ENCODE data around the gene NKRF. TPM values are rescaled to one million over a fixed set of nuclear protein-coding genes. Genes with fewer than 3 reads are reported as not detected.

NKRF gene
- total RNA-seq, 1 donor from 2014 or later: 13.6 TPM

DNA sequence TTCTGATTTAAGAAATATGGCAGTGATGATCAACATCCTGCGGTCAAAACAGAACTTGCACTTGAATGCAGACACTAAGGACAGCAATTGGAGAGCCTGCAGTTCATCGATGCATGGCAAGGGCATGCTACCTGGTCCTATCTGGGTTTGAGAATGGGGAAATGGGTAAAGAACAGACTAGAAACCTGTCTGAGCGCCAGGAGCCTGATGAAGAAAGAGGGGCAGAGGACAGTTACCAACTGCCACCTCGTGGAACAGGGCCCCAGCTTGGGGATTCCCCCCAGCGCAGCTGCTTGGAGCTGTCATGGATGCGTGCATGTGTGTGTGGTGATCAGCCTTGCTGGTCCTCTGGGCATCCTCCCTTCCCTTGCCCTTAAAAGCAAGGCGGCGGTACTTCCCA is 30.2 kb upstream of the NKRF start:
- Mint-ChIP-seq H3K27ac (ENCODE audit: unreplicated experiment) (no peak overlapping the region), H3K27me3 (ENCODE audit: low read depth) (no peaks in the 10 kb centered on the region), H3K4me3 (no peak overlapping the region), H3K9me3 (peaks cover 6% of the 10 kb centered on the region), H3K4me1 (peaks cover 5% of the 10 kb centered on the region), H3K36me3 (ENCODE audit: low read depth) (peaks cover 29% of the 10 kb centered on the region)
- TF ChIP-seq, protein P1, sequence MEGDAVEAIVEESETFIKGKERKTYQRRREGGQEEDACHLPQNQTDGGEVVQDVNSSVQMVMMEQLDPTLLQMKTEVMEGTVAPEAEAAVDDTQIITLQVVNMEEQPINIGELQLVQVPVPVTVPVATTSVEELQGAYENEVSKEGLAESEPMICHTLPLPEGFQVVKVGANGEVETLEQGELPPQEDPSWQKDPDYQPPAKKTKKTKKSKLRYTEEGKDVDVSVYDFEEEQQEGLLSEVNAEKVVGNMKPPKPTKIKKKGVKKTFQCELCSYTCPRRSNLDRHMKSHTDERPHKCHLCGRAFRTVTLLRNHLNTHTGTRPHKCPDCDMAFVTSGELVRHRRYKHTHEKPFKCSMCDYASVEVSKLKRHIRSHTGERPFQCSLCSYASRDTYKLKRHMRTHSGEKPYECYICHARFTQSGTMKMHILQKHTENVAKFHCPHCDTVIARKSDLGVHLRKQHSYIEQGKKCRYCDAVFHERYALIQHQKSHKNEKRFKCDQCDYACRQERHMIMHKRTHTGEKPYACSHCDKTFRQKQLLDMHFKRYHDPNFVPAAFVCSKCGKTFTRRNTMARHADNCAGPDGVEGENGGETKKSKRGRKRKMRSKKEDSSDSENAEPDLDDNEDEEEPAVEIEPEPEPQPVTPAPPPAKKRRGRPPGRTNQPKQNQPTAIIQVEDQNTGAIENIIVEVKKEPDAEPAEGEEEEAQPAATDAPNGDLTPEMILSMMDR (conservative IDR thresholded peaks at IDR 0.05): no peak
- no peak for DNase-seq (ENCODE audit: low read depth, low spot score)

DNA sequence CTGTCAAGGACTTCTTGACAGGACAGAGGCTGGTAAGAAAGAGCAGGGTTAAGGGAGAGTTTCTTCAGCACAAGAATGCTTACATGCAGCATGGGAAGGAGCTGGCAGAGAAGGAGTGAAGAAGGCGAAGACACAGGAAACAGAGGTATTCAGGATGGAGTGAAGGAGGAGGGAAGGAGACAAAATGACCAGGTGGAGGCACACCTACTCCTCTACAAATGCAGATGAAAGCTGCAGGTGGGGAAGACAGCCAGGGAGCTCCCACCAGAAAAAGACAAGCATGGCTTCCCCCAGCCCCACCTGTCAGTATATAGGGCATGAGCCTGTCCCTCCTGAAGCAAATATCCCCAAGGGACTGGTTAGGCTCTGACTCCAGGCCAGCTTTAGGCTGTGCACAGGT is 29.6 kb upstream of the NKRF start:
- DNase-seq (ENCODE audit: low read depth, low spot score): no peak
- H3K27me3 Mint-ChIP-seq (ENCODE audit: low read depth): no peaks in the 10 kb centered on the region
- TF ChIP-seq, protein P1 (conservative IDR thresholded peaks at IDR 0.05): no peak
- H3K9me3 Mint-ChIP-seq: peaks cover 6% of the 10 kb centered on the region
- no peak overlapping the region for H3K4me3 Mint-ChIP-seq
- no peak overlapping the region for H3K27ac Mint-ChIP-seq (ENCODE audit: unreplicated experiment)
- H3K4me1 Mint-ChIP-seq: peaks cover 2% of the 10 kb centered on the region
- peaks cover 29% of the 10 kb centered on the region for H3K36me3 Mint-ChIP-seq (ENCODE audit: low read depth)

DNA sequence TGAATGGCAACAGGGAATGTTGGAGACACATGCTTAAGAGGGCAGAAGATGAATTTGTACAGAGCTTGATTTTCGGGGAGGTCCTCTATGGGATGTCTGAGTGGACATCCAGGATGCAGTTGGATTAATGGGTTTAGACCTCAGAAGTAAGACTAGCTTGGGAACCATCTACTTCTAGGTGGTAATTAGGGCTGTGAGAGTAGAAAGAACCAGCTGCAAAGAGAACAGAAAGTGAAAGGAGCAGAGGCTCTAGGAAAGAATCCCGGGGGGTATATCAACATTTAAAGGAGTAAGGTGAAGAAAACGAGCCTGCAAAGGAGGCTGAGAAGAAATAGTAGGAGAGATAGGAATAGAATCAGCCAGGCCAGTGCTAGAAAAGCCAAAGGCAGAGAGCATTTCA is 29.0 kb upstream of the NKRF start:
- Mint-ChIP-seq H3K4me3 (no peak overlapping the region), H3K27ac (ENCODE audit: unreplicated experiment) (no peak overlapping the region), H3K9me3 (peaks cover 6% of the 10 kb centered on the region), H3K27me3 (ENCODE audit: low read depth) (no peaks in the 10 kb centered on the region), H3K4me1 (no peaks in the 10 kb centered on the region), H3K36me3 (ENCODE audit: low read depth) (peaks cover 29% of the 10 kb centered on the region)
- TF ChIP-seq, protein P1 (conservative IDR thresholded peaks at IDR 0.05): no peak
- DNase-seq (ENCODE audit: low read depth, low spot score): no peak

DNA sequence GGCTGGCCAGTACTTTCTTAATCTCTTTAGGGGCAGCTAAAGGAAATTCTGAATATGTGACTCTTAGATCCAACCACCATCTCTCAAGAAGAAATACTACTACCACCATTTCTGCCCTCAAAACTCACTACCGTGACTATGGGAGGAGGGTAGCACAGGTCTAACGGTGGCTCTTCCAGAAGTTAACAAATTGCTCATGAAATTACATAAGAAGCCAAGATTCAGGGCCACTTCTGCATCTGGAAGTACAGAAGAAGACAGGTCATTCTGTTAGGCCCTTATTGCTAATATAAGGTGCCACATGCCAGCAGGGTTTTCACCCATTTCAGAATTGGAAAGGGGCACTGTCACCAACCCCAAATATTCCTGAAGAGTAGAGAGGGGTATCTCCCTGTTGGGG is 19.6 kb upstream of the NKRF start:
- Mint-ChIP-seq H3K27me3 (ENCODE audit: low read depth) (no peaks in the 10 kb centered on the region), H3K9me3 (no peaks in the 10 kb centered on the region), H3K4me1 (no peaks in the 10 kb centered on the region), H3K36me3 (ENCODE audit: low read depth) (peaks cover 9% of the 10 kb centered on the region), H3K27ac (ENCODE audit: unreplicated experiment) (no peak overlapping the region), H3K4me3 (no peak overlapping the region)
- TF ChIP-seq, protein P1 (conservative IDR thresholded peaks at IDR 0.05): no peak
- no peak for DNase-seq (ENCODE audit: low read depth, low spot score)

DNA sequence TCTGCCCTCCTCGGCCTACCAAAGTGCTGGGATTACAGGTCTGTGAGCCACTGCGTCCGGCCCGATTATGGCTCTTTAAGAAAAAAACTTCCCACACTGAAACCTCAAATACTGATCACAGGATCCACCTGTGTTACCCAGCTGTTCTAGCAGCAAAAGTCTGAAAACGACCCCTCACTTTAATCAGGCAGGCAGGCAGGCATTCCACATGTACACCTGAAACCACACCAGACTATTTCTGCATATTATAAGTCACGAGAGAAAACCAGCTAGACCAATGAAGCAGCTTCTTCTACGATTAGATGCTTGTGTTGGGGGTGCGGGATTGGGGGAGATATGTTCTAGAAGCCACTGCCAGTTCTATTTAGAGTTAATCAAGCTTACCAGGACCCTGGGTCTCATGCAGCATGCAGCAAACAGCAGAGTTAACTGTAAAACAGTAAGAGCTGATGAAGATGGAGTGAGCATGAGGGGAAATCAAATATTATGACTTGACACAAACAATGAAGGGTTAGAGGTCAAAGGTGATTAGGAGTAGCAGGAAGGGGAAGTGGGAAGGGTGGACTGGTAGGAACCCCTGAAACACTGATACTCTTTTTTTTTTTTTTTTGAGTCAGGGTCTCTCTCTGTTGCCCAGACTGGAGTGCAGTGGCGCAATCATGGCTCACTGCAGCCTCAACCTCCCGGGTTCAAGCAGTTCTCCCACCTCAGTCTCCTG is 18.9 kb upstream of the NKRF start:
- Mint-ChIP-seq H3K36me3 (ENCODE audit: low read depth) (peaks cover 9% of the 10 kb centered on the region), H3K4me1 (no peaks in the 10 kb centered on the region), H3K27me3 (ENCODE audit: low read depth) (no peaks in the 10 kb centered on the region), H3K27ac (ENCODE audit: unreplicated experiment) (no peak overlapping the region), H3K4me3 (no peak overlapping the region), H3K9me3 (no peaks in the 10 kb centered on the region)
- no peak for DNase-seq (ENCODE audit: low read depth, low spot score)
- TF ChIP-seq, protein P1 (conservative IDR thresholded peaks at IDR 0.05): no peak

All from neural crest cell (in vitro differentiated cells).